ENCODE measurements around the gene VCAN.

The VCAN gene

GRCh38 chr5:83494087-83494620 is 22.6 kb downstream of the VCAN start:
- CTCF ChIA-PET, result no interaction called here
- POLR2A ChIA-PET, result no interaction called here
- DNase-seq (ENCODE audit: extremely low spot score), result no peak
- TF ChIP-seq BHLHE40 (IDR thresholded peaks at IDR 0.05; ENCODE audit: borderline replicate concordance), result no peak
- TF ChIP-seq LEF1 (IDR thresholded peaks at IDR 0.05; ENCODE audit: borderline replicate concordance), result no peak
- TF ChIP-seq ELF4 (IDR thresholded peaks at IDR 0.05), result no peak
- TF ChIP-seq TARDBP (IDR thresholded peaks at IDR 0.05), result no peak
- TF ChIP-seq FOXA1 (IDR thresholded peaks at IDR 0.05), result no peak
- TF ChIP-seq FOXM1 (IDR thresholded peaks at IDR 0.05; ENCODE audit: borderline replicate concordance), result no peak

DNA sequence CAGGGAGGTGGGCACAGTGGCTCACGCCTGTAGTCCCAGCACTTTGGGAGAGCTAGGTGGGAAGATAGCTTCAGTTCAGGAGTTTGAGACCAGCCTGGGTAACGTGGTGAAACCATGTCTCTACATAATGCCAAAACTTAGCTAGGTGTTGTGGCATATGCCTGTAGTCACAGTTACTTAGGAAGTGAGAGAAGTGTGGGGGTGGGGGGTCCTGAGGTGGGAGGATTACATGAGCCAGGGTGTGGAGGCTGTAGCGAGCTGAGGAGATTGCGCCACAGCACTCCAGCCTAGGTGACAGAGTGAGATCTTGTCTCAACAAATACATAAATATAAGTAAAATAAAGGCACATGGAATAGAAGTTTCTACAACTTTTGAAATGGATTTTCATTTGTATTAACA is 23.1 kb downstream of the VCAN start:
- no peak for TF ChIP-seq ZNF384 (IDR thresholded peaks at IDR 0.05)
- no peak for TF ChIP-seq HDGF (IDR thresholded peaks at IDR 0.05; ENCODE audit: borderline replicate concordance)
- no peak for TF ChIP-seq SP1 (IDR thresholded peaks at IDR 0.05)
- TF ChIP-seq CTBP1 (IDR thresholded peaks at IDR 0.05; ENCODE audit: borderline replicate concordance), result no peak
- no peak for TF ChIP-seq SUZ12 (IDR thresholded peaks at IDR 0.05)
- TF ChIP-seq NFRKB (IDR thresholded peaks at IDR 0.05), result no peak
- no peak for TF ChIP-seq FOXA1 (IDR thresholded peaks at IDR 0.05)
- no peak for TF ChIP-seq LEF1 (IDR thresholded peaks at IDR 0.05; ENCODE audit: borderline replicate concordance)
- TF ChIP-seq ELF4 (IDR thresholded peaks at IDR 0.05), result no peak
- TF ChIP-seq BHLHE40 (IDR thresholded peaks at IDR 0.05; ENCODE audit: borderline replicate concordance), result no peak
- TF ChIP-seq ARNT (IDR thresholded peaks at IDR 0.05), result no peak
- TF ChIP-seq L3MBTL2 (conservative IDR thresholded peaks at IDR 0.05), result no peak
- TF ChIP-seq FOXM1 (IDR thresholded peaks at IDR 0.05; ENCODE audit: borderline replicate concordance), result no peak
- no peak for TF ChIP-seq FOXK2 (IDR thresholded peaks at IDR 0.05)
- no peak for TF ChIP-seq TARDBP (IDR thresholded peaks at IDR 0.05)
- TF ChIP-seq, protein P1, sequence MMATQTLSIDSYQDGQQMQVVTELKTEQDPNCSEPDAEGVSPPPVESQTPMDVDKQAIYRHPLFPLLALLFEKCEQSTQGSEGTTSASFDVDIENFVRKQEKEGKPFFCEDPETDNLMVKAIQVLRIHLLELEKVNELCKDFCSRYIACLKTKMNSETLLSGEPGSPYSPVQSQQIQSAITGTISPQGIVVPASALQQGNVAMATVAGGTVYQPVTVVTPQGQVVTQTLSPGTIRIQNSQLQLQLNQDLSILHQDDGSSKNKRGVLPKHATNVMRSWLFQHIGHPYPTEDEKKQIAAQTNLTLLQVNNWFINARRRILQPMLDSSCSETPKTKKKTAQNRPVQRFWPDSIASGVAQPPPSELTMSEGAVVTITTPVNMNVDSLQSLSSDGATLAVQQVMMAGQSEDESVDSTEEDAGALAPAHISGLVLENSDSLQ (IDR thresholded peaks at IDR 0.05), result no peak
- ChIA-PET CTCF (interaction anchor here (0.5 kb wide), 1 partner anchor 12 kb away, joined by 3 read pairs; no protein-coding TSS in a partner anchor), POLR2A (interaction anchor here (0.6 kb wide), 1 partner anchor 260 kb away, joined by 3 read pairs; no protein-coding TSS in a partner anchor)
- no peak for DNase-seq (ENCODE audit: extremely low spot score)

GRCh38 chr5:83496626-83497025 is 25.1 kb downstream of the VCAN start:
- no peak for DNase-seq (ENCODE audit: extremely low spot score)
- no peak for TF ChIP-seq HDGF (IDR thresholded peaks at IDR 0.05; ENCODE audit: borderline replicate concordance)
- no peak for TF ChIP-seq BHLHE40 (IDR thresholded peaks at IDR 0.05; ENCODE audit: borderline replicate concordance)
- POLR2A ChIA-PET, result no interaction called here
- CTCF ChIA-PET, result no interaction called here

- CTCF ChIA-PET, result no interaction called here
- TF ChIP-seq FOXA1 (IDR thresholded peaks at IDR 0.05) (no peak), NFRKB (IDR thresholded peaks at IDR 0.05) (no peak), L3MBTL2 (conservative IDR thresholded peaks at IDR 0.05) (no peak), SP1 (IDR thresholded peaks at IDR 0.05) (no peak), FOXK2 (IDR thresholded peaks at IDR 0.05) (no peak), CTBP1 (IDR thresholded peaks at IDR 0.05; ENCODE audit: borderline replicate concordance) (no peak), ARNT (IDR thresholded peaks at IDR 0.05) (no peak), FOXM1 (IDR thresholded peaks at IDR 0.05; ENCODE audit: borderline replicate concordance) (no peak), LEF1 (IDR thresholded peaks at IDR 0.05; ENCODE audit: borderline replicate concordance) (no peak), ELF4 (IDR thresholded peaks at IDR 0.05) (no peak), HDGF (IDR thresholded peaks at IDR 0.05; ENCODE audit: borderline replicate concordance) (no peak), SUZ12 (IDR thresholded peaks at IDR 0.05) (no peak), TARDBP (IDR thresholded peaks at IDR 0.05) (no peak), BHLHE40 (IDR thresholded peaks at IDR 0.05; ENCODE audit: borderline replicate concordance) (no peak), ZNF384 (IDR thresholded peaks at IDR 0.05) (no peak)
- TF ChIP-seq, protein P1 (IDR thresholded peaks at IDR 0.05), result no peak
- POLR2A ChIA-PET, result no interaction called here
- no peak for DNase-seq (ENCODE audit: extremely low spot score)
These were observed 27.0 kb downstream of the VCAN start for GRCh38 chr5:83498585-83498984.

DNA sequence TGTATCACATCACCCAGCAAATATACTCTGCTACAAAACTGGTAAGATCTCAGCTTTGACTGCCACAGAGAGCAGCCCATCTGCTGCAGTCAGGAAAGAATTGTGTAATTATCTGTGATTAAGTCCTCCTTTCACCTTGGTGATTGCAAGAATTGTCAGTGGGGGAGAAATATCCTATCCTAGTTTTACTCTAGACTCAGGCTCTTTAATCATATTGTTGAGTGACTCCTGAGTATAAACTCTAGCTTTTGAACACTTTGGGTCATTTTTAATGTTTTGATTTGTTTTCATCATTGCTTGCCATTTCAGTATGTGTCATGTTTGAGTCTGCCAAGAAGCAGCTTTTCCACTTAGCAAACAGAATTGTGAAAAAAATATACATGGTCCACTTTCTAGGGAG is 32.1 kb downstream of the VCAN start:
- no peak for TF ChIP-seq HDGF (IDR thresholded peaks at IDR 0.05; ENCODE audit: borderline replicate concordance)
- TF ChIP-seq LEF1 (IDR thresholded peaks at IDR 0.05; ENCODE audit: borderline replicate concordance), result no peak
- TF ChIP-seq NFRKB (IDR thresholded peaks at IDR 0.05), result no peak
- TF ChIP-seq FOXK2 (IDR thresholded peaks at IDR 0.05), result no peak
- TF ChIP-seq, protein P1 (IDR thresholded peaks at IDR 0.05), result no peak
- TF ChIP-seq TARDBP (IDR thresholded peaks at IDR 0.05), result no peak
- TF ChIP-seq SP1 (IDR thresholded peaks at IDR 0.05), result no peak
- TF ChIP-seq ZNF384 (IDR thresholded peaks at IDR 0.05), result no peak
- no peak for TF ChIP-seq BHLHE40 (IDR thresholded peaks at IDR 0.05; ENCODE audit: borderline replicate concordance)
- TF ChIP-seq CTBP1 (IDR thresholded peaks at IDR 0.05; ENCODE audit: borderline replicate concordance), result no peak
- no peak for TF ChIP-seq FOXM1 (IDR thresholded peaks at IDR 0.05; ENCODE audit: borderline replicate concordance)
- no peak for TF ChIP-seq L3MBTL2 (conservative IDR thresholded peaks at IDR 0.05)
- no peak for TF ChIP-seq ELF4 (IDR thresholded peaks at IDR 0.05)
- no peak for TF ChIP-seq ARNT (IDR thresholded peaks at IDR 0.05)
- TF ChIP-seq FOXA1 (IDR thresholded peaks at IDR 0.05), result no peak
- no peak for TF ChIP-seq SUZ12 (IDR thresholded peaks at IDR 0.05)
- ChIA-PET CTCF (no interaction called here), POLR2A (no interaction called here)
- no peak for DNase-seq (ENCODE audit: extremely low spot score)

DNA sequence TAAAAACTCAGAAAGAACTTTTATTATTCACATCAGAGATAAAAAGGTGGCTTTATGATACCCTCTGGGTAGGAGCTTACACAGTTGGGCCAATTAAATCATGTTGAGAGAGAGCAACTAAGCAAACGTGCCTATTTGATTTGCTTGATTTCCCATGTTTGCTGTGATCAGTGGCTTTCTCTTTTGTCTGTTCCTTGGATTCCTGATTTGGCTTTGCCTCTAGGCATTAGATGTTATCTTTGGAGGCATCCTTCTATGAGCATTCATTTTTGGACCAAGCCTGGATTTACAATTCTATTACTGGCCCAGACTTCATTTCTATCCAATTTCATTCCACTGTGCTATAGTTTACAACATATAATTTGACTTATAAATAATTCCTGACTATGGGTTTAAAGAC is 35.9 kb downstream of the VCAN start:
- CTCF ChIA-PET, result no interaction called here
- TF ChIP-seq ELF4 (IDR thresholded peaks at IDR 0.05), result no peak
- TF ChIP-seq FOXK2 (IDR thresholded peaks at IDR 0.05), result no peak
- TF ChIP-seq NFRKB (IDR thresholded peaks at IDR 0.05), result no peak
- no peak for TF ChIP-seq FOXM1 (IDR thresholded peaks at IDR 0.05; ENCODE audit: borderline replicate concordance)
- TF ChIP-seq, protein P1 (IDR thresholded peaks at IDR 0.05), result no peak
- no peak for TF ChIP-seq HDGF (IDR thresholded peaks at IDR 0.05; ENCODE audit: borderline replicate concordance)
- TF ChIP-seq LEF1 (IDR thresholded peaks at IDR 0.05; ENCODE audit: borderline replicate concordance), result no peak
- TF ChIP-seq ZNF384 (IDR thresholded peaks at IDR 0.05), result no peak
- TF ChIP-seq SP1 (IDR thresholded peaks at IDR 0.05), result no peak
- TF ChIP-seq SUZ12 (IDR thresholded peaks at IDR 0.05), result no peak

More for the DNA sequence above, 35.9 kb downstream of the VCAN start:
- no peak for DNase-seq (ENCODE audit: extremely low spot score)
- POLR2A ChIA-PET, result no interaction called here
